GM20431 (cell line): ENCODE data around the gene KLHL2.
"Not testable (repeated sequence)": the region's sequence is repeated elsewhere in the genome, so short reads cannot be mapped to it uniquely, and the experiment has no call there.

Source experiments
- in situ Hi-C: fragments of 300-500 bp; cut with MseI, MboI; formaldehyde crosslinking; loops from one replicate; pipeline ENCODE4 v1.15.0; 2020; ENCODE audit warnings: low sequenced_read_pairs; ENCODE audit not compliant: unreplicated experiment

The KLHL2 gene

GRCh38 chr4:165229490-165230200 is 22.3 kb downstream of the KLHL2 start:
- in situ Hi-C loops, result not testable (repeated sequence)

DNA sequence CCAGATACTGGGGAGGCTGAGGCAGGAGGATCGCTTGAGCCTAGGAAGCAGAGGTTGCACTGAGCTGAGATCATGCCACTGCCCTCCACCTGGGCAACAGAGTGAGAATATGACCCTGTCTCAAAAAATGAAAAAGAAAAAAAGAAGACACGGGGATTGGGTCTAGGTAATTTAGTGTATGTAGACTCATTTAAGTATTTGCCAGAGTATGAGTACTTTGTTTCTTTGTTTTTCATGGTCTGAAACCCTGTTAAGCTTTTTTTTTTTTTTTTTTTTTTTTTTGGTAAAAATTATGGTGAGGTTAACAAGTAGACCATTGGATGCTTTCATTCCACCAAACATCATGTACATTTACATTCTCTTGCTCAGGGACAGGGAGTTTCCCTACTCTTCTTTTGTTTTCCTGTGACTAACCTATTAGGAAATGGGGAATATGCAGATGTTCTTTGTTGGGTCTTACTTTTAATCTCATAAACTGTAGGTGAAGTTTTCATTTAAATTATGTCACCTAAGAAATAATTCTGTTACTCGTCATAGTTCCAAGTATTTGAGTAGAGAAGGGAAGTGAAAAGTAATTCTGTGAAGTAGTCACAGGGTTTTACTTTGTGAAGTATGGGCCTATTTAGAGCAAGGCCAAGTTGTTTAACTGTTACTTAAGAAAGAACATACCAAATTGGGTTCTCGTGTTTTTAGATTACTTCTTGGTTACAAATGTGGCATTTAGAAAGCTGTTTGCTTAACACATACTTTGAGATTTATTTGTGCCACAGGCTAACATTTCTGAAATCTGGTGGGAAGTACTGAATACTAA is 25.5 kb downstream of the KLHL2 start:
- in situ Hi-C loops, result not testable (repeated sequence)

- in situ Hi-C loops, result no loop called here
Measured at GRCh38 chr4:165234766-165235165, 27.4 kb downstream of the KLHL2 start.

DNA sequence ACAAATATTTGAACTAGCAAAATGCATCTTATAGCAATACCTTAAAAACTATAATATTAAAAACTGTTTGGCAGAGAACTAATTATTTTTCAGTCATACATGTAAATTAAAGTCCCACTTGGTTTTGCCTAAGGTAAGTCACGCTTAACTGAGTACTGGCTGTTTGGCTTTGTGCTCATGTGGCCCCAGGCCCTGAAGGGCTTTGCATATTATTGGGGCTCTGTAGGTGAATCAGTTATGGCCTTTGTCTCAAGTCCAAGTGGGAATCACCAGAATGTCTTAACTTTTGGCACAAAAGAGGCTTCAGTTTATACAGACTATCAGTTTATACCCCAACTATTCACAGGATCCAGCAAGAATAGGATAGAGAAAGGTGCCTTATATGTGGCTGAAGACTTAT is 29.5 kb downstream of the KLHL2 start:
- in situ Hi-C loops, result not testable (repeated sequence)

GRCh38 chr4:165238041-165238640 is 30.8 kb downstream of the KLHL2 start:
- in situ Hi-C loops, result not testable (repeated sequence)

DNA sequence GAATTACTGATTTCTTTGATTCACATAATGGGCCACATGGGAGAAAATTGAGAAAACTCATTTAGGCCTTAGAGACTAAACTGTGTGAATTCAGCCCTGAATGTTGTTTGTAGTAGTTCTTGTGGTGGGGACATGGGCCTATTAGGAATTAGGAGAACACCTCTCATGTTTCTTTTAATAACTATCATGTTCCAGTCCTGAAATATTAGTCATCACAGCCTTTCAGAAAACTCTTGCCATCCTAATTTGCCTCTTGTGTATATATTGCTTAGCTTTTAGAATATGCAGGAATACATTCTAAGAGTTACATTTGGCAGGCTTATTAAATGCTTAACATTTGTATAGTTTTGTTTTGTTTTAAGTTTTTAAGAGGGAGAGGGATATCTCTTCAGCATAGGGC is 33.4 kb downstream of the KLHL2 start:
- in situ Hi-C loops, result not testable (repeated sequence)

- in situ Hi-C loops, result not testable (repeated sequence)
Measured at GRCh38 chr4:165244148-165244547, 36.8 kb downstream of the KLHL2 start.

- in situ Hi-C loops, result not testable (repeated sequence)
Measured at GRCh38 chr4:165244587-165245186, 37.3 kb downstream of the KLHL2 start.

GRCh38 chr4:165248102-165248501 is 40.7 kb downstream of the KLHL2 start:
- in situ Hi-C loops, result no loop called here

GRCh38 chr4:165248904-165249303 is 41.5 kb downstream of the KLHL2 start:
- in situ Hi-C loops, result not testable (repeated sequence)

- in situ Hi-C loops, result not testable (repeated sequence)
Measured at GRCh38 chr4:165254771-165255170, 47.4 kb downstream of the KLHL2 start.

DNA sequence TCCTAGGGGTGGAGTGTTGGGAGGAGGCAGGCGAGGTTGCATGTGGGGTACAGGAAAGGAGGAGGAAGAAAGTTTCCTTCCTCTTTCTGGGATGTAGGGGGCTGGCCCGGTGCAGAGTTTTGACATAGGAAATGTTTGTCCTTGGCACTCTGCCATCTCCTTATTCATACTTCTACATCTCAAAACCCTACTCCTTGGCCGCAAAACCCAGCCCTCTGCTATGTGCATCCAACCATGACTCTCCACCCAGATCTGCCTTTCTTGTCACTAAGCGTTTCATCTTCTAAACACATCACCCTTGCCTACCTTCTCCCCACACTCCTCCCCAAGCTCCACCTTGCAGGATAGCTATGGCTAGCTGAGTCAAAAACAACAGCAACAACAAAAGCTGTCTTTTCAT is 48.1 kb downstream of the KLHL2 start:
- in situ Hi-C loops, result not testable (repeated sequence)

DNA sequence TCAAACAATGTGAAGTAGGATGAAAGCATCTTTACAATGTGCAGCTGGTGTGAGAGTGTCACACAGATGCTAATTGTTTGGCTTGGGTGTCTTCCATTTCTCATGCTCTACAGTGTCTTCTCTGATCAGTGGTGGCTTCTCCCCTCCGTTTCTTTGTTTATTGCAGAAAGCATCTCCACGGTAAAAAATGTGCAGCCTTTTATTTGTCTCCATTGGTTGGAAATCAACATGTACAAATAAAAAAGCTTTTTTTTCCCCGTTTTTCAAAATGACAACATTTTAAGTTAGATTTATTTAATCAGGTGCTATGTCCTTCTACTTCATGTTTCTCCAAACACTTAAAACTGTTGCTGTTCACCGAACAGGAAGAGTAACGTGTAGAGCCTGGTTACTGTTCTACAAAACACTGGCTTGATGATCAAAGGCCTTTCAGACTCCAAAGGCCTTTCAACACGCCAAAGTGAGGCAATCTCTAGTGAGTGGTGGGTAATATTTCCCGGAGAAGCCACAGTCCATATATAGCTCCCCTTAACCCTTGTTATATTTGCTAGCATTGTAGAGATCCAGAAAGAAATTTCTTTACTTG is 48.8 kb downstream of the KLHL2 start:
- in situ Hi-C loops, result not testable (repeated sequence)

DNA sequence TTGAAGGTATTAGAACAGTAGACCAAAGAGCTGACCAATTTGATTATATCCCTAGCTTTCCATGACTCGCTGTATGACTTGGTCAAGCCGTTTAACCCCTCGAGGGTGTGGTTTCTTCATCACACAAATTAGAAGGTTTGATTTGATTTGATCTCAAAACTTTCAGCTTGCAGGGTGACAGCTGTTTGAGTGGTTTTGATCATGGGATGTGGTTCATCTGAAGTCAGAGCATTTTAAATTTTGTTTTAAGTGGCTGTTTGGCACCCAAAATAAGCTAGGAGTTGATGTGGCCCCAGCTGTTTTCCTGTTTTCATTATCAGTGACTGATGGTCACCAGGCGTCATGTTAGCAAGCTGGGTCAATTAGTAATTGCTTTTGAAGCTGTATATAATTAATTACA is 52.4 kb downstream of the KLHL2 start:
- in situ Hi-C loops, result not testable (repeated sequence)

GRCh38 chr4:165262306-165262705 is 54.9 kb downstream of the KLHL2 start:
- in situ Hi-C loops, result not testable (repeated sequence)

DNA sequence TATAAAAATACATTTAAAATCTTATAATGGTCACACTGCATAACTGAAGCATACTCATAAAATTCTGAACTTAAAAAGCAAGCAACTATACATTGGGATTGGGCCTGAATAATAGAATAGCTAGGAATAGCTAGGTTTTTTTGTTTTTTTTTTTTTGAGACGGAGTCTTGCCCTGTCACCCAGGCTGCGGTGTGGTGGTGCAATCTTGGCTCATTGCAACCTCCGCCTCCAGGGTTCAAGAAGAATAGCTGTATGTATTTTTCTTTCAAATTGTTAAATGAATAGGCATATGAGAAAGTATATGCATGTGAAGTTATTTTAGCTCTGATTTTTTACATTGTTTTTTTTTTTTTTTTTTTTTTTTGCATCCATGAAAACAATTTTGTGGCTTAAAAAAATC is 56.1 kb downstream of the KLHL2 start:
- in situ Hi-C loops, result not testable (repeated sequence)

GRCh38 chr4:165269931-165270330 is 62.6 kb downstream of the KLHL2 start:
- in situ Hi-C loops, result not testable (repeated sequence)

GRCh38 chr4:165273443-165273842 is 66.1 kb downstream of the KLHL2 start:
- in situ Hi-C loops, result not testable (repeated sequence)

GRCh38 chr4:165275357-165275756 is 68.0 kb downstream of the KLHL2 start:
- in situ Hi-C loops, result not testable (repeated sequence)

GRCh38 chr4:165279531-165279930 is 72.2 kb downstream of the KLHL2 start:
- in situ Hi-C loops, result not testable (repeated sequence)
